OCI-LY7 (cell line): Measurements from ENCODE around the gene CDKAL1. TPM values are rescaled to one million over a fixed set of nuclear protein-coding genes. Genes with fewer than 3 reads are reported as not detected.

Experiments used
- BruUV-seq: library from RNA; stranded (reverse); fragments of 400-500 nt; replicated peaks from 2 replicates; lab custom pipeline; 2021; lab: Mats Ljungman, UMichigan
- CTCF ChIA-PET: fragments of 300-600 bp; sonication (Branson Sonifier 250); formaldehyde crosslinking; loops from one replicate; lab custom pipeline; 2022; ENCODE audit warnings: antibody characterized with exemption; ENCODE audit not compliant: unreplicated experiment; lab: Charles Lee
- POLR2A ChIA-PET: fragments of 300-600 bp; sonication (Branson Sonifier 250); formaldehyde crosslinking; loops from one replicate; lab custom pipeline; 2022; ENCODE audit warnings: antibody characterized with exemption; lab: Charles Lee
- DNase-seq: peaks from one replicate; pipeline ENCODE4 v3.0.0-alpha.2; 2015; ENCODE audit warnings: low spot score
- H2AFZ ChIP-seq: fragments of 200-600 bp; sonication (generic), shearing (Covaris generic); 2 replicates; pipeline ENCODE4 v1.6.1; 2014; ENCODE audit warnings: mild to moderate bottlenecking, antibody characterized with exemption, low read length, moderate library complexity
- H3K27ac ChIP-seq: fragments of 200-600 bp; sonication (generic); 2 replicates; pipeline ENCODE4 v1.5.1; 2014; ENCODE audit warnings: mixed run types, low read depth, mild to moderate bottlenecking, moderate library complexity, low read length, inconsistent platforms; ENCODE audit not compliant: poor library complexity, severe bottlenecking
- H3K36me3 ChIP-seq: fragments of 200-600 bp; sonication (generic); 2 replicates; pipeline ENCODE4 v1.6.1; 2014; ENCODE audit warnings: mild to moderate bottlenecking, antibody characterized with exemption, low read length, moderate library complexity, mixed read lengths; ENCODE audit not compliant: insufficient read depth
- H3K4me1 ChIP-seq: fragments of 200-600 bp; sonication (generic); 2 replicates; pipeline ENCODE4 v1.5.1; 2014; ENCODE audit warnings: mild to moderate bottlenecking, low read length; ENCODE audit not compliant: insufficient read depth, poor library complexity, severe bottlenecking
- H3K4me2 ChIP-seq: fragments of 200-600 bp; sonication (generic); 2 replicates; pipeline ENCODE4 v1.6.1; 2014; ENCODE audit warnings: mild to moderate bottlenecking, low read length
- H3K4me3 ChIP-seq: fragments of 200-600 bp; sonication (generic); 2 replicates; pipeline ENCODE4 v1.5.1; 2014; ENCODE audit warnings: mild to moderate bottlenecking, low read depth, low read length; ENCODE audit not compliant: poor library complexity, severe bottlenecking
- H3K79me2 ChIP-seq: fragments of 200-600 bp; sonication (generic); 2 replicates; pipeline ENCODE4 v1.6.1; 2016; ENCODE audit warnings: low read depth, mild to moderate bottlenecking, low read length, moderate library complexity, mixed read lengths; ENCODE audit not compliant: insufficient read depth
- H3K9me2 ChIP-seq: fragments of 200-600 bp; sonication (generic); 2 replicates; pipeline ENCODE4 v1.6.1; 2016; ENCODE audit warnings: mild to moderate bottlenecking, low read length, mixed read lengths; ENCODE audit not compliant: insufficient read depth
- H3K9me3 ChIP-seq: fragments of 200-600 bp; sonication (generic); 2 replicates; pipeline ENCODE4 v1.6.1; 2014; ENCODE audit warnings: mild to moderate bottlenecking, mixed run types, low read length, mixed read lengths
- H4K20me1 ChIP-seq: fragments of 200-600 bp; sonication (generic); 2 replicates; pipeline ENCODE4 v1.6.1; 2014; ENCODE audit warnings: mild to moderate bottlenecking, antibody characterized with exemption, low read length, moderate library complexity, mixed read lengths; ENCODE audit not compliant: insufficient read depth
- EZH2phosphoT487 ChIP-seq: fragments of 200-600 bp; sonication (generic); IDR thresholded peaks from 2 replicates; pipeline ENCODE4 v1.6.1; 2018; ENCODE audit warnings: low read depth, borderline replicate concordance, mild to moderate bottlenecking, mixed run types, antibody characterized with exemption, low read length, moderate library complexity, mixed read lengths
- intact Hi-C: fragments of 100-400 bp; cut with micrococcal nuclease; formaldehyde crosslinking; loops from one replicate; pipeline ENCODE4 v1.10.0; 2022; ENCODE audit not compliant: unreplicated experiment
- total RNA-seq, 2 experiments: library from RNA; depleted of rRNA in 1 of 2; stranded (reverse); fragments of >200 nt in 1 of 2; shearing (Covaris generic) in 1 of 2; gene quantifications; 2 replicates each; pipeline ENCODE4 v1.2.3, GENCODE V29; 2014 to 2022
- TF ChIP-seq, protein P1 (sequence below): fragments of 200-600 bp; sonication (generic); conservative IDR thresholded peaks from 2 replicates; pipeline ENCODE4 v1.5.1; 2014; ENCODE audit warnings: mild to moderate bottlenecking, antibody characterized with exemption, low read length, moderate library complexity, mixed read lengths

CDKAL1 gene
- total RNA-seq, 2 experiments from 2014 or later: 19.9 to 21.1 TPM

DNA sequence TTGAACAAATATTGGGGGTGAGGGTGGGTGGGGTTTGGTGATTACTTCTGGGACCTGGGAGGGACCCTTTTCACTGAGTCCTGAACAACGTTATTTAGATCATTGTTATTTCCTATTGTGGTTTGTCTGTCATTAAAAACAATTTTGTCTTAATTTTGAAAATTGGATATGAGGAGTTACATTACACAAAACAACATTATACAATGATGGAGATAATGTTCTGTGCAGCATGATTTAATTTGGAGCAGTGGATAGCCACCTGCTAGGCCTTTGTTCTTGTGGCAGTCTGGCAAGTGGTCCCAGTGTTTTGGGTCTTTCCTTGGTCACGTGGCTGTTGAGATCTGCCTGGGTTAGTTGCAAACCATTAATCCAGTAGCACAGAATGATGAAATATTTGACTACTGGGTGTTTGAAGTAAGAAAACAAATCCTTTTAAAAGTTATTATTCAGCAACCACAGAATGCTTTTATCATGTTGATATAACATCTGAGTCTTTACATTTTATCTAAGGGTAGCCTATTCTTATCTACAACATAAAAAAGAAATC is 172.8 kb downstream of the CDKAL1 start:
- CTCF ChIA-PET: no interaction called here

DNA sequence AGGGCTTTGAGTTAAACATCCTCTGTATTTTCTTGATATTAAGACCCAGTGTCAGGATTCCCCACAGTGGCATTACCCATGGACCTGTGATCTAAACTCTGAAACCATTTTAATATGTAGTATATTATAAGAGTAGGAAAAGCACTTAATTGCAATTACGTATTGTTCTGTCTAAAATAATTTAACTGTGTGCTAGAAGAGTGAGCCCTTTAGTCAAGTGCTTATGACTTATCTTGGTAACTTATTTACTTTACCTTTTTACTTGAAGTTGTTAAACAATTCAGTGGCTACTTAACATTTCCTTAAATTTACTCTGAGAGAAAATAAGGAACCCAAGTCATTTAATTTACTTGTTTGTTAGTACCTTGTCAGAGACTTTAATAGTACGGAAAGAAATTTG is 173.6 kb downstream of the CDKAL1 start:
- ChIA-PET POLR2A (no interaction called here), CTCF (no interaction called here)
- H3K9me2 ChIP-seq: no peaks in the 10 kb centered on the region
- no peaks in the 10 kb centered on the region for H3K36me3 ChIP-seq
- no TSS peak for BruUV-seq
- no peaks in the 10 kb centered on the region for H3K4me1 ChIP-seq
- no peak overlapping the region for H3K4me3 ChIP-seq
- no peak overlapping the region for H2AFZ ChIP-seq
- intact Hi-C loops: no loop called here
- H4K20me1 ChIP-seq: 0 out of 2 replicates have a peak, but pooled peaks cover 5% of the 10 kb centered on the region
- no peak overlapping the region for H3K4me2 ChIP-seq
- H3K9me3 ChIP-seq: no peaks in the 10 kb centered on the region
- H3K27ac ChIP-seq: no peak overlapping the region
- TF ChIP-seq, protein P1, sequence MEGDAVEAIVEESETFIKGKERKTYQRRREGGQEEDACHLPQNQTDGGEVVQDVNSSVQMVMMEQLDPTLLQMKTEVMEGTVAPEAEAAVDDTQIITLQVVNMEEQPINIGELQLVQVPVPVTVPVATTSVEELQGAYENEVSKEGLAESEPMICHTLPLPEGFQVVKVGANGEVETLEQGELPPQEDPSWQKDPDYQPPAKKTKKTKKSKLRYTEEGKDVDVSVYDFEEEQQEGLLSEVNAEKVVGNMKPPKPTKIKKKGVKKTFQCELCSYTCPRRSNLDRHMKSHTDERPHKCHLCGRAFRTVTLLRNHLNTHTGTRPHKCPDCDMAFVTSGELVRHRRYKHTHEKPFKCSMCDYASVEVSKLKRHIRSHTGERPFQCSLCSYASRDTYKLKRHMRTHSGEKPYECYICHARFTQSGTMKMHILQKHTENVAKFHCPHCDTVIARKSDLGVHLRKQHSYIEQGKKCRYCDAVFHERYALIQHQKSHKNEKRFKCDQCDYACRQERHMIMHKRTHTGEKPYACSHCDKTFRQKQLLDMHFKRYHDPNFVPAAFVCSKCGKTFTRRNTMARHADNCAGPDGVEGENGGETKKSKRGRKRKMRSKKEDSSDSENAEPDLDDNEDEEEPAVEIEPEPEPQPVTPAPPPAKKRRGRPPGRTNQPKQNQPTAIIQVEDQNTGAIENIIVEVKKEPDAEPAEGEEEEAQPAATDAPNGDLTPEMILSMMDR: no peak
- no peak for TF ChIP-seq EZH2phosphoT487
- DNase-seq: no peak
- H3K79me2 ChIP-seq: no peaks in the 10 kb centered on the region

More for the DNA sequence above, 172.8 kb downstream of the CDKAL1 start:
- H2AFZ ChIP-seq: no peak overlapping the region
- 0 out of 2 replicates have a peak, but pooled peaks cover 5% of the 10 kb centered on the region for H4K20me1 ChIP-seq
- H3K4me3 ChIP-seq: no peak overlapping the region
- no peaks in the 10 kb centered on the region for H3K9me2 ChIP-seq
- intact Hi-C loops: no loop called here
- H3K4me2 ChIP-seq: no peak overlapping the region
- H3K79me2 ChIP-seq: no peaks in the 10 kb centered on the region
- H3K27ac ChIP-seq: no peak overlapping the region
- H3K4me1 ChIP-seq: no peaks in the 10 kb centered on the region
- DNase-seq: no peak
- no peaks in the 10 kb centered on the region for H3K9me3 ChIP-seq
- POLR2A ChIA-PET: no interaction called here
- no TSS peak for BruUV-seq
- H3K36me3 ChIP-seq: no peaks in the 10 kb centered on the region
- TF ChIP-seq, protein P1: no peak

DNA sequence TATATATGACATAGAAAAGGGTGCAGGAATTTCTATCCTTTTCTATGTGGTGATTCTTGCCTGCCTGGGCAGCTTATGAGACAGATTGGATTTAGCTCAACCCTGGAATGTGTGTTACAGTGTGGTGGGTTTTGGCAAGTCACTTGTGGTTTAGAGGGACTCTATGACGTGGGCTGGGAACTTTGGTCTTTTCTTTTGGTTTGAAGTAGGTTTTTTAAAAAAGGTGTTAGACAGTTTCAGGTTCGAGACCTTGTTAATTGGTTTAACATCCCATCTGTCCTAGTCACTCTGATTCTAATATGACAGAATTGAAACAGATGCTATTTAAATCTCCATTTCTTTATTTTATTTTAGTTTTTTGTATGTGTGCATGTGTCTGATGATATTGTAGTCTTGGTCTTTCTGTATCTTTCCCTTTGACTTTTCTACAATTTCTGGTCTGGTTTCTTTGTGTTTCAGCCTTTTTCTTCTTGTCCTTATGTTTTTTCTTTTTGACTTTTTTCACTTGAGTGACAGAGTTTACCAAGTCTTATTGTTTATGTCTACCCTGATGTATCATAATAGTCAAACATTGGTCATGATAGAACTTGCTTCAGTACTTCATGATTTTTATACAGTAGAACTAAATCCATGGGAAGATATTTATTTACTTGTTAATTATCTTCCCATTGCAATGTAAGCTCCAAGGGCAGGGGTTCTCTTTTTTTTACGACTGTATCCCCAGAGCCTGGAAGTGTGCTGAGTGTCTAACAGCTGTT is 174.3 kb downstream of the CDKAL1 start:
- no peaks in the 10 kb centered on the region for H3K9me3 ChIP-seq
- no peak for DNase-seq
- H3K36me3 ChIP-seq: no peaks in the 10 kb centered on the region
- intact Hi-C loops: no loop called here
- H3K27ac ChIP-seq: no peak overlapping the region
- H4K20me1 ChIP-seq: 0 out of 2 replicates have a peak, but pooled peaks cover 5% of the 10 kb centered on the region
- no peaks in the 10 kb centered on the region for H3K9me2 ChIP-seq
- TF ChIP-seq, protein P1: no peak
- TF ChIP-seq EZH2phosphoT487: no peak
- H3K79me2 ChIP-seq: no peaks in the 10 kb centered on the region
- H3K4me3 ChIP-seq: no peak overlapping the region
- no peak overlapping the region for H3K4me2 ChIP-seq
- no peaks in the 10 kb centered on the region for H3K4me1 ChIP-seq
- no TSS peak for BruUV-seq
- CTCF ChIA-PET: no interaction called here
- no peak overlapping the region for H2AFZ ChIP-seq
- POLR2A ChIA-PET: interaction anchor here (0.6 kb wide), 1 partner anchor 10 kb away, joined by 3 read pairs; no protein-coding TSS in a partner anchor
